Tongue (tissue), 2 donors: ENCODE data around the gene KPNA4. TPM values are rescaled to one million over a fixed set of nuclear protein-coding genes. Genes with fewer than 3 reads are reported as not detected.
"Not testable (repeated sequence)": the region's sequence is repeated elsewhere in the genome, so short reads cannot be mapped to it uniquely, and the experiment has no call there.

Source experiments
- DNase-seq: peaks from one replicate; pipeline ENCODE4 v3.0.0-alpha.2; 2015
- total RNA-seq: library from RNA; depleted of rRNA; stranded (reverse); fragments of >200 nt; gene quantifications from one replicate; pipeline ENCODE4 v1.2.3, GENCODE V29; 2014

KPNA4 gene
- total RNA-seq, 1 donor from 2014 or later, result 35.1 TPM

DNA sequence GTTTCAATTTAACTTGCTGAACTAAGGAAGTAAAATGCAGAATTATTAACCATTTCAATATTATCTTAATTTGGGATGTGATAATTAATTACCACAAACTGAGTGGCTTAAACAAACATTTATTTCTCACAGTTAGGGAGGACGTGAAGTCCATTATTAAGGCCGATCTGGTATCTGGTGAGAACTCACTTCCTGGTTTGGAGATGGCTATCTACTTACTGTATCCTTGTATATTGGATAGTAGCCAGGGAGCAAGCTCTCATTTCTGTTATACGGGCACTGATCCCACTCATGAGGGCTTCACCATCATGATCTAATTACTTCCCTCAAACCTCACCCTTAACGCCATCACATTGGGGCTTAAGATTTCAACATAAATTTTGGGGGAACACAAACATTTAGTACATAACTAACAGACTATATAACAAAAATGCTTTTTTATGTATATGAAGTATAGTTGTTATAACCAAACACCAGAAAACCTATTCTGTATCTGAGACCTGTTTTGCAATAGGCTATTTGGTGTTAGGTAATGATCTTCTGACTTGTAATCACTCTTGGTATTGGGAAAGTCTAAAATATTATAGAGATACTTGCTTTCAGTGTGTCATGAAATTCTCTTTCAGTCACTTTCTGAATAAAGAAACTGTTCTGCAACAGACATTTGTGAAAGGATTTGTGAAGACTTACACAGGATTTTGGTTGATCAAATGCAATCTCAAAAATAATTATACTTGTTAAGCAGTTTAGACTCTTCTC lies 4.7 kb upstream of the KPNA4 start:
- DNase-seq, result no peak

DNA sequence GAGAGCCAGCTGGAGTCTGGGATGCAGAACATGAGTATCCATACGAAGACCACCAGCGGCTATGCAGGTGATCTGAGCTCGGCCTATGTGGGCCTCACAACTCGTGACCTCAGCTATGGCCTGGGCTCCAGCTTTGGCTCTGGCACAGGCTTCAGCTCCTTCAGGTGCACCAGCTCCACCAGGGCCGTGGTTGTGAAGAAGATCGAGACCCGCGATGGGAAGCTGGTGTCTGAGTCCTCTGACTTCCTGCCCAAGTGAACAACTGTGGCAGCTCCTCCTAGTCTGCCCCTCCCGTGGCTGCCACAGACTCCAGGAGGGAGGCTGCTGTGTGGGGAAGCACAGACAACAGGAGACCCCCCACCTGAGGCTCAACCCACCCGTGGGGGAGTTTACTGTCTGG lies 3.6 kb upstream of the KPNA4 start:
- no peak for DNase-seq

DNA sequence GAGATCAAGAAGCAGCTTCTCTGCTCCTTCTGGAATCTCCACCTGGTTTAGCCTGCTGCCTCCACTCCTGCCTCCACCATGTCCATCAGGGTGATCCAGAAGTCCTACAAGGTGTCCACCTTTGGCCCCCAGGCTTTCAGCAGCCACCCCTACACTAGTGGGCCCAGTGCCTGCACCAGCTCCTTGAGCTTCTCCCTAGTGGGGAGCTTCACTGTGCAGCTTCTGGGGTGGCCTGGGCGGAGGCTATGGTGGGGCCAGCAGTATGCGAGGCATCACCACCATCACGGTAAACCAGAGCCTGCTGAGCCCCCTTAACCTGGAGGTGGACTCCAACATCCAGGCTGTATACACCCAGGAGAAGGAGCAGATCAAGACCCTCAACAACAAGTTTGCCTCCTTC lies 2.4 kb upstream of the KPNA4 start:
- no peak for DNase-seq

DNA sequence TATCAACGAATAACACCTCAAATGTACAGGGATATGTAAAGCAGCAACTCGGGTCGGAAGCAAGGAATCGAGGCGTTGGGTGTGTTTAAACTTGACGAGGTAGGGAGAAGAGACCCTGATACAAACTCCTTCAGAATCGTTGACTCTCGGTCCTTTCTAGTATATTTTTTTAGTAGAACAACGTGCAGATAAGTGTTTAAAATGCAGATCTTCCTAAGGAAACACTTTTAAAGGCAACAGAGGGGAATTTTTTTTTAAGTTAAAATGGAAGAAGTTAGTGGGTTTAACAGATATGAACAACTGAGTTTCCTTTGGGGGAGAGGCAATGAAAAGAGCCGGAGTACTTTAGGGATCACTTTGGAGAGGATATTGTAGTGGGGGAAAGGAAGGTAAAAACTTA lies 1.1 kb upstream of the KPNA4 start:
- no peak for DNase-seq

DNA sequence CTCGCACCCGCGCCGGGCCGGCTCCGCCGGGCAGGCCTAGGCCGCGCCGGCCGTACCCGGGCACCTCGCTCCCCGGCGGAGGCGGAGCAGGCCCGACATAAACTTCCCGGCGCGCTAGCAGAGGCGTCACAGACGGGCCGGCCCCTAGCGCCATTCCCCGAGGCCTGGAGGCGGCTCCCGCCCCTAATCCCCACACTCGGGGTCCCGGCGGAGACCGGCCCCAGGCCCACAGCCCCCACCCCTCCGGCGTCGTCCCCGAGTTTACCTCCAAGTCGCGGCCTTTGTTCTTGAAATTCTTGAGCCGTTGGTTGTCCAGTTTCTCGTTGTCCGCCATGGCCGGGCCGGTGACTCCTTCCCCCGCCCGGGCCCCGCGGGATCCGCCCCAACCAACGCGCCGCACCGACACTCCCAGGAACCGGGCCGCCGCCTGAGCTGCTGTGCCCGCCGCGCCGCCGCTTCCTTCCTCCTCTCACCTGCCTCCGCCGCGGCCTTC lies 376 bp downstream of the KPNA4 start:
- DNase-seq, result peak; percentile 82

DNA sequence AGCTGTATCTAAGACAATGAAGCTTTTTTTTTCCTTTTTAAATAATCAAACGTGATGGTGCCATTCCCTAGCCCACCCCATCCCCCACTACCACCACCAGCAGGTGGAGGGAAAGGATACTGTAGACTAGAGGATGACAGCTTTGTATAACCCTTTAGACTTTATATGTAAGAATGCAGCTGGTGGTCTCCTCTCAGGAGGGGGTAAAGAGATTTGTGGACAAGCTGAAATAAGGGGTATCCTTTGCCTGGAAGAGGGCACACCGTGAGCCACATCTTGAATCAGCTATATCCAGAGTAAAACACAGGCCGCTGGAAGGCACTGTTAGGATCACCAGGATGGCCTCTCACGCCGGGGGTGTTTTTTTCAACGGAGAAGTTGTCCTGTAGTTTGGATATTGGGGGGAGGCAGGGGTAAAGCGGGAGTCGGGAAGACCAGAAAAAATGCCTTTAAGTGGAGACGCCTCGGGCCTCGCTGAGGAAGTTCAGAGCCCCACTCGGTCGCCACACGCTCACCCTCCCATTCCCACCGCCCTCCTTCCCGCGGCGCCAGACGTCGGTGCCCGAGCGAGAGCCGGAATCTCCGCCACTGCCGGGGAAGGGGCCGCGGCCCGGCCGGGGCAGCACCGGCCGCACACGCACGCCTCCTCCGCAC lies 986 bp downstream of the KPNA4 start:
- peak; percentile 34 for DNase-seq

DNA sequence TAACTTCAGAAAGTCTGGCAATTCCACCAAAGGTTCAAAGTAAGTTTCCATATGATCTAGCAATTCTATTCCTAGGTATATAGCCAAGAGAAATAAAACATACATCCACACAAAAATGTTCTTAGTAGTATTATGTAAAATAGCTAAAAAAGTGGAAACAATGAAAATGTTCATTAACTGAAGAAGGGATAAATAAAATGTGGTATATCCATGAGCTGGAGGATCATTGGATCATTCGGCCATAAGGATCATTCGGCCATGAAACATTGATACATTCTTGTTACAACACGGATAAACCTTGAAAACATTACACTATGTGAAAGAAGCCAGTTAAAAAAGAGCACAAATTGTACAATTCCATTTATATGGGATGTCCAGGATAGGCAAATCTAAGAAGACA lies 2.4 kb downstream of the KPNA4 start:
- DNase-seq, result no peak

DNA sequence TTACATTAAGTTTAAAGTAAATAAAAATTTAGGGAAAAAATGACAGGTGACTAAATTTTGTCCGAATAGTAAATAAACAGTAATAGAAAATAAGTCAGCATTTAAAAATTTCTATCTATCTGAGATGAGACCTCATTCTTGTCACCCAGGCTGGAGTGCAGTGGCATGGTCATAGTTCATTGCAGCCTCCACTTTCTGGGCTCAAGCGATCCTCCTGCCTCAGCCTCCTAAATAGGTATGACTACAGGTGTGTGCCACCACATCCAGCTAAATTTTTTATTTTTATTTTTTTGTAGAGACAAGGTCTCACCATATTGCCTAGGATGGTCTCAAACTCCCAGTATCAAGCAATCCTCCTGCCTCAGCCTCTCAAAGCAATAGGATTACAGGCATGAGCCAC lies 7.8 kb downstream of the KPNA4 start:
- DNase-seq, result no peak

DNA sequence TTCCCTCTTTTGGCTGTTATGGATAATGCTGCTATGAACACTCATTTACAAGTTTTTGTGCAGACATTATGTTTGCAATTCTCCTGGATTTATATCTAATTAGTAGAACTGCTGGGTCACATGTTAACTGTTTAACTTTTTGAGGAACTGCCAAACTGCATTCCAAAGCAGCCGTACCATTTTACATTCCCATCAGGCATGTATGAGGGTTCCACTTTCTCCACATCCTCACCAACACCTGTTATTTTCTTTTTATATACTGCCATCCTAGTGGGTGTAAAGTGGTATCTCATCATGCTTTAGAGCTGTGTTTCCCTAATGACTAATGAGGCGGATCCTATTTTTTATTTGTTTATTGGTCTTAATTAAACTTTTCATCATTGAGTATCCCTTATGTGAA lies 9.2 kb downstream of the KPNA4 start:
- DNase-seq, result no peak

DNA sequence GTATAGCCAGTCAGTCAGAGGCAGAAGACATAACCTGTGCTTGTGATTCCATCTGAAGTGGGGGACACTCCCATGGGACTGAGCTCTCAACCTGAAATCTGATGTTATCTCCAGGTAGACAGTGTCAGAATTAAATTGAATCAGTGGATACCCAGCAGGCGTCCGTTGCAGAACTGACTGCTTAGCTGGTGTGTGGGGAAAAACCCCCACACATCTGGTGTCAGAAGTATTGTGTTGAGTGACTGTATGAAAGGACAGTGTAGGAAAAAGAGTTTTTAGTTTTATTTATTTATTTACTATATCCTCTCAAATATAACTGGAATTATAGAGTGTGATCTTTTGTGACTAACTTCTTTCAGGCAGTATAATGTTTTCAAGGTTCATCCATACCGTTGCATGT lies 10.4 kb downstream of the KPNA4 start:
- no peak for DNase-seq

DNA sequence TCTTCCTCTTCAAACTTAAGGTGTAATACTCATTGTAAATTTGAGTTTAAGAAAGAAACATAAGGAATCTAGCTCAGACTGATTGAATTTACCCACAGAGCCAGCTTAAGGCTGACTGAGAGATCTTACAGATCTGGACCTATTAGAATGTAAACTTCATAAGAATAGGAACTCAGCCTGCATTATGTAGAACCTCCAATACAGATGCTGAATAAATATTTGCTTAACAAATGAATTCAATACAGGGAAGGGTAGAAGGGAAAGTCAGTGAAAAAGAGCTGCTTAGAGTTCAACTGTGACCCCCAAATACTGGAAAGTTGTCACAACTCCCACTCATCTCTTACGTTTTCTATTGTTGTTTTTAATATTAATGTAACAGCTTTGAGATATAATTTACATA lies 11.5 kb downstream of the KPNA4 start:
- no peak for DNase-seq

DNA sequence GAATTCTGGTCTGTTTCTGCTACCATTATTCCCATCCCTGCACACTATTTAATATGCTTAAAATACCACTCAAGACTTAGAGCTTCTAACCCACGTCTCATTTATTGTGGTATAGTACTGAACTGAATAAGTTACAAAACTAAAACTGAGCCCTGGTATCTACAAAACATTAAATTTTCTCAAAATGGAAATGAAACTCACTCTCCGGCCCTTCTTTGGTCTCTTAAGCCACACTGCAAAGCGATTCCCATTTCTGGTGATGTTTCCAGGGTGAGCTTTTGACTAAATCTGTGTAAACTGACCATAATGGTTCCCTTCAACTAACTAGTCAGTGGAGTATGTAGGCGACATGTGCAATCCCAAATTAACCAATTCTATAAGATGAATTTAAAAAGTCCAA lies 18.6 kb downstream of the KPNA4 start:
- no peak for DNase-seq

DNA sequence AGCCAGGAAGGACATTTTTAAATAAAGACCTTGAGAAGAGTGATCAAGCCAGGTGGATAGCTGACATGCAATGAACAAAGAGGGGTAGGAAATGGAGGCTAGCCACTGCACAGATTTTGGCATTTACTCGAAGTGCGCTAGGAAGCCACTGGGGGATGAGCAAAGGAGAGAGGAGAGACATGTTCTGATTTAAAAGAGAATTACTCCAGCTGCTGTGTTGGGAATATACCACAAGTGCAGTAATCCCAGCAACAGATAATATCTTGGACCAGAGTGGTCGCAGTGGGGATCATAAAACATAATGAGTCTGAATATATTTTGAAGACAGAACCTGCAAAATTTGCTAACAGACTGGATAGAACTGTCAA lies 19.9 kb downstream of the KPNA4 start:
- peak; percentile 51 for DNase-seq

DNA sequence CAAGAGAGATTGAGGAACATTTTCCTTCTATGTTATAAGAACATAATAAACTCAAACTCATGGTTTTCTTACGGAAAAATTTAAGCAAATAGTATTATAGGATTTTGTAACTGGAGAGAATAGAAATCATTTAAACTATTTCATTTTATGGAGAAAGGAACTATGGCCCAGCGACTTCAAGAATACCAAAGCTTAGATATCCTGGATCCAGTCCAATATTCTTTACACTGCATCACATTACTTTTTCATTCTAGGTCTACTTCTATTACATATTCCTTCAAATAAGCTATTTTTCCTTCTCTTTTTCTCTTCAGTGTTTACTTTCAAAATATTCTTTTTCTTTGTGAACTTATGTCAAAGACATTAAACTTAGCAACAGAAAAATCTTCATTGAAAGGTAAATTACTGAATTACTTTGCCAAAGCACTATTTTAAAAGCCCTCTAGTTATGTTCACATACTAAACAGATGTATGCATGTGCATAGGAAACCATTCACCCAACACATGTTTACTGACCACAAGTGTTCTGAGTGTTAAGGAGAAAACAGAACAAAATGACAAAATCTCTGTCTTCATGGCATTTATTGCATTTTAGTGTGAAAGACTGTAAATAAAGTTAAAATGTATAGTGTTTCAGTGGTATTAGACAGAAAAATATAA lies 20.4 kb downstream of the KPNA4 start:
- DNase-seq, result peak; percentile 33

DNA sequence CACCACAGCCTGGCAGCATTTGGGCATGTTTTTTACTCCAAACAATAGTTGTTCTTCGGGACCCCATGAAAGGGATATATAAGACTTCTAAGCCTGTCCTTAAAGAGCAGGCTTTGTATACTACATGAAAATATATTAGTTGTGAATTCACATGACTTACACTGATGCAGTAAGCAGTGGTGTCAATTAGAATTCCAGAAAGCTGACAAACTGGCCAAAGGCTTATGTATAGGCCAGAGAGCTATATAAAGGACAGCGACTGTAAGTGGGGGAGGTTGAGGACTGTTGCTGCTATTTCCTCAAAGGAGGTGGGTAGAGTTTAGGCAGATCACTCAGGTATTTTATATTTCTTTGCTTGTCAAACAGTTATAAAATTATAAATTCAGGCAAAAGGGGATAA lies 24.8 kb downstream of the KPNA4 start:
- DNase-seq, result no peak

DNA sequence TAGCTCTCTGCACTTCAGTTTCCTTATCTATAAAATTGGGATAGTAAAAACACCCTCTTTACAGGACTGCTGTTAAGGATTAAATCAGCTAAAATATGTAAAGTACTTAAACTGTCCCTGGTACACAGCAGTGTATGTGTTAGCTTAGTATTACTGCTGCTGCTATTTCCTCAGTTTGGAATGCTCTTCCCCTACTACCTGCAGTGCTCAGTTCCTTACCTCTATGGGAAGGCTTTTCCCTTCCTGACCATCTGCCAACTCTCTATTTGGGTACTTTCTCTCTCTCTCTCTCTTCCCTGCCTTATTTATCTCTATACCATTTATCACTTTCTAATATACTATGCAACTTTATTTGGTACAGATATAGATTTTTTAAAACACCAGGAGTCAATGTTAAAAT lies 26.5 kb downstream of the KPNA4 start:
- no peak for DNase-seq

DNA sequence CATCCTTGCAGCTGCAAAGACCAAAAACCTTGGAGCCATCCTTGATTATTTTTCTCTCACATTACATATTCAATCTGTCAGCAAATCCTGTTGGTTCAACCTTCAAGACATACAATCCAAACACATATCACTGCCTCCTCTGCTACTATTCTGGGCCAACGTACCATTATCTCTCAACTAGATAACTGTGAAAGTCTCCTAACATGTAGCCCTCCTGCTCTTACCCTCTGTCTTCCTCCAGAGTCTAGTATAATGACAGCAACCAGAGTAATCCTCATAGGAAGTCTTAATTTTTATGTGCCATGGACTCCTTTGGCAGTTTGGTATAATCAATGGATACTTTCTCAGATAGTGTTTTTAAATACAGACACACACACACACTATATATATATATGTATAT lies 27.6 kb downstream of the KPNA4 start:
- no peak for DNase-seq

DNA sequence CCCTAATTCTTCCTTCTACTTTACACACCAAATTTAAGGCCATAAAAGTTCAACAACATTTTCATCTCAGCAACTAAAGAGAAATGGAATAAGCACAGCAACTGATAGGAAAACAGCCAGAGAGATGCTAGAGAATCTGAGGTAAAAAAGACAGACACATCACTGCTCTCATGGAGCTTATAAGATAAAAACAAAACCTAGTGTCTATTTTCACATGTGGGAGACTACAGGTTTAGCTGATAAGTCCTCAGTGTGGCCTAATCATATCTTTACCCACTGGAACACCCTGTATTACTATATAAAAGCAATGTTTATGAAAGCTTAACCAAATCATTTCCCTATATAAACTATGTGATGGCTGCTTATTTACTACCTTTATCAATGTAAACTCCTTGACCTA lies 33.0 kb downstream of the KPNA4 start:
- no peak for DNase-seq

DNA sequence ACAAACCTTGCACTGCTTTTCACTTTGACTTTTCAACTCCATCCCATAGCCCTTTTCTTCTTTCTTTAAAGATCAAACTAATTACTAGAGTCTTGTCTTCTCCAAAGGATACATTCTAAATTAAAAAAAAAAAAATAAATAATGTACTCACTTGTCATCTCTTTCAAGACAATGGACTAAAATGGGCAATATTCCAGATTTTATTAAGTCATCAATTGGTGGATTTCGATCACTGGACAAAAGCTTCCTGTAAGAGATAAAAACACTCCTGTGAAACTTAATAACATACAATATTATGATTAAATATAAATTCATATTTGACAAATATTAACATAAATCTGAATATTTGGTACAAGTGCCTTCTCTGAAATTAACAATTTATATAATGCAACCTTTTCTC lies 34.1 kb downstream of the KPNA4 start:
- no peak for DNase-seq

DNA sequence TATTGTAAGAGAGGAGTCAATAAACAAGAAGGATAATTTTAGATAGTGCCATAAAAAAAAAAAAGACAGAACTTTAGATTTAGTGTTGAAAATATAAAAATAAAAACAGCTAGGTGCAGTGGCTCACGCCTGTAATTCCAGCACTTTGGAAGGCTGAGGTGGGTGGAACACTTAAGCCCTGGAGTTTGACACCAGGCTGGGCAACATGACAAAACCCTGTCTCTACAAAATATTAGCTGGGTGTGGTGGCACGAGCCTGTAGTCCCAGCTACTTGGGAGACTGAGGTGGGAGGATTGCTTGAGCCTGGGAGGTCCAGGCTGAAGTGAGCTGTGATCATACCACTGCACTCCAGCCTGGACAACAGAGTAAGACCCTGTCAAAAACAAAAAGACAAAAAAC lies 49.0 kb downstream of the KPNA4 start:
- DNase-seq, result not testable (repeated sequence)

DNA sequence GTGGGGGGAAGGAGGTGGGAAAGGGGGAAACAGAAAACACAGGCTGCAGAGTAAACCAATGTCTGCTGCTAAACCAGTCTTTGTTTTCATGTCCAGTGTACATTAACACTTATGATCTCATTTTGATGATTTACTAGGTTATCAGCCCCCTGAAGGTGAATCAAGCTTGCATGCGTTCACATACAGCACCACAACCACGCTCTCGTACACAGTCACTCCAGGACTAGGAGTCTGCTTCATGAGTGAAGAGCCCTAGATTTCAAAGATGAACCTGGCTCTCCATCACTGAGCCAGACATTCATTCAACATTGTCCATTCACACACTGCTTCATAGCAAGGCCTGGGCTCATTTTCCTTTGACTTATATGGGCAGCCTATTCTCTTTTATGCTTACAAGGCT lies 64.0 kb downstream of the KPNA4 start:
- no peak for DNase-seq

DNA sequence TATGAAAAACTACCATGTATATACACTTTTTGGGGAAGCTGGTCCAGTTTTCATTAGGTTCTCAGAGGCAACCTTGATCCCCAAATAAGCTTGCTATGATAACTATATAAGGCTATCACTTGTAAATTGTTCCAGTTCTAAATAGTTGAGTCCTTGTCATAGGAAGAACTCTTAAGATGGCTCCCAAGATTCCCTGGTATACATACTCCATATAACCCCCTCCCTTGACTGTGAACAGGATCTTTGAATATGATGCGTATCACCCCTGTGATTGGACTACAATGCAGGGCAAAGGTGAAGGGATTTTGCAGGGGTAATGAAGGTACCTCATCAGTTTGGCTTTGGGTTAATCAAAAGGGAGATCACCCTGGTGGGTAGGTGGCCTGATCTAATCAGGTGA lies 67.2 kb downstream of the KPNA4 start:
- no peak for DNase-seq

DNA sequence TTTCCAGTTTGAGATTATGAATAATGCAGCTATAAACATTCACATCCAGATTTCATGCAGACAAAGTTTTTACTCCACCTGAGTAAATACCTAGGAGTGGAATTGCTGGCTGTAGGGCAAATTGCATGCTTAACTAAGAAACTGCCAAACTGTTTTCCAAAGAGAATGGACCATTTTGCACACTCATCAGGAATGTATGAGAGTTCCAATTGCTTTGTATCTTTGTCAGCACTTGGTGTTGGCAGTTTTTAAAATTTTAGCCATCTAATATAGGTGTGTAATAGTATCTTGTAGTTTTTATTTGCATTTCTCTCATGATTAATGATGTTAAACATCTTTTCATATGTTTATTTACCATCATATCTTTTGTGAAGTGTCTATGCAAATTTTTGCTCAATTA lies 75.2 kb downstream of the KPNA4 start:
- no peak for DNase-seq

DNA sequence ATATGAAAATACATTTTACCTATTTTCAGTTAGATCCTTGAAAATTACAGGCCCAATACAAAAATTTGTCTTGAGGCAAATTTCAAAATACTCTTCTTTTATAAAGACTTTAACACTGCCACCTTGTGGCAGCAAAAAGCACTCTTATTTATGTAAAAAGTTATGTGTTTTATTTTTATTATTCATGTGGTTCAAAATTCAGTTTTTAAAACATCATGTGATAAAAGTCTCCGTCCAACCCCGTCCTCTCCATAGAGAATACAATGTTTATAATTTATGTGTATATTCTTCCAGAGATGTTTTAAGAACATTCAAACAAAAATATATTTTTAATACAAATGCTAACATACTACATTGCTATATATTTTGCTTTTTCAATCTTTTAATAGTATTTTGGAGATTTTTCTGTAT lies 78.9 kb downstream of the KPNA4 start:
- peak; percentile 65 for DNase-seq
